ENCODE measurements around the gene KDELR3.

- TF ChIP-seq IRF3 (IDR thresholded peaks at IDR 0.05; ENCODE audit: low read depth, low read length): no peak
- no peak for TF ChIP-seq CTCF (IDR thresholded peaks at IDR 0.05)
- no peak for TF ChIP-seq POLR2AphosphoS5 (IDR thresholded peaks at IDR 0.05; ENCODE audit: low read depth, low read length)
- no peak for TF ChIP-seq MAX (IDR thresholded peaks at IDR 0.05; ENCODE audit: low read depth)
- TF ChIP-seq EP300 (IDR thresholded peaks at IDR 0.05; ENCODE audit: borderline replicate concordance in 1 of 2, low read depth in 1 of 2, low read length in 1 of 2): no peak
Observed at GRCh38 chr22:38426628-38427027, 41.3 kb upstream of the KDELR3 start.
